ENCODE data around the gene SH3PXD2A.

Gene SH3PXD2A

DNA sequence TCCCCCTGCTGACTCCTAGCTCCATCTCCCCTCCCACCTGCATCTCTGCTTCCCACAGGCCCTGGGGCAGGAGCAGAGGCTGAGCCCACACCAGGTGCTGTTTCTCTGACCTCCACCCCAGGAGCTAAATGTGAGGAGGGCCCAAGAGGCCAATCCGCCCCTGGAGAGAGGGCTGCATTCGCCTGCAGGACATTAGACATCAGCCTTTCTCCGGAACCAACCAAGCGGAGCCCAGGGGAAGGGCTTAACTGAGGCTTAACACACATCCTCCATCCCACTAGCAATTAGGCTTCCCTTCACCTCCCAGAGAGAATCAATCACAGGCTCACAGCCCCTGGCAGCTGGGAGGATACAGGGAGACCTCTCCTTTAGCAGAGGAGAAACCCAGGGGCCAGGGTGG lies 50.5 kb downstream of the SH3PXD2A start:
- no peak for DNase-seq

- no peak for DNase-seq
Measured at GRCh38 chr10:103803941-103804340, 51.4 kb downstream of the SH3PXD2A start.

DNA sequence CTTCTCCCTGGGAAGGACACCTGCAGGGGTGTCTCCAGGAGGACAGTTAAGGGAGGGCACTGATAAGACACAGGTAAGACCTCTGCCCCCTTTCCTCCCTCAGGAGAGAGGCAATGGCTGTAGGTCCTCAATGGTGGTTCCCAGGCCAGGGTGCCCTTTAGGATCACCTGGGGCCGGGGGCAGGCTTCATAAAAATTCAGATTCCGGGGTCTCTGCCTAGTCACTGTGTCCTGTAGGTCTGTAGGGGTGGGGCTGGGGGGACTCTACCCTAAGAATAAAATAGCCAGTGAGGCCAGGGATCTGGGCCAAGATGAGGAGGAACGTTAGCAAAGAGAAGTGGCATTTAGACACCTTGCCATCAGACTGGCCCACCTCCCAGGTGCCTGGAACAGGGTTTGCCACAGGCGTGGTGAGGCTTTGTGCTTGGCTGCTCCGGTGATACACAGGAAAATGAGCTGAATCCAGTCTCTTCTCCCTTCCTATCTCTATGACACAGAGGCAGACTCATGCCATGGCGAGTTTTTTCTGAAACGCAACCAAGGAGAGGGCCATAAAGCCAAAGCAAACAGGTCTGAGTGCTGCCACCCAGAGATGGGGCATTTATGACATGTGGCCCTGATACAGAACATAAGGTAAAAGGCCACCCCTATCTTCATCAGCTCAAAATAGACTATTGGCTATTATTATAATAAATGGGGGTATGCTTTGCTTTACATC lies 52.6 kb downstream of the SH3PXD2A start:
- DNase-seq = no peak

DNA sequence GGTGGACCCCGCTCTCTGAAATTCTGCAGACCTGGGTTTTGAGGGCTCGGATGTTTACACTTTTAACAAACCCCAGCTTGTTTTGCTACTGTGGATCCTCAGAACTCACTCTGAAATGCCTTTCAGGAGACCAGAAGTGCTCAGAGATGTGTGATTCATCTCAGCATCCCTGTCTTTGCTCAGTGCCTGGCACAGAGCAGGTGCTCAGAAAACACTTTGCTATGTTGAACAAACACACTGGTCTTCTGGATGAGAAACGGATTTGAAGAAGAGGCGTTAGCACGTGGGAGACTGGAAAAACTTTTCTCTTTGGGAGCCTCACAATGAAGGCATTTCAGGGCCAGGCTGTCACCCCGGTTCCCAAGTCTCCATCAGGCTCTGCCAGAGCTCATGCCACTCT lies 53.3 kb downstream of the SH3PXD2A start:
- no peak for DNase-seq

DNA sequence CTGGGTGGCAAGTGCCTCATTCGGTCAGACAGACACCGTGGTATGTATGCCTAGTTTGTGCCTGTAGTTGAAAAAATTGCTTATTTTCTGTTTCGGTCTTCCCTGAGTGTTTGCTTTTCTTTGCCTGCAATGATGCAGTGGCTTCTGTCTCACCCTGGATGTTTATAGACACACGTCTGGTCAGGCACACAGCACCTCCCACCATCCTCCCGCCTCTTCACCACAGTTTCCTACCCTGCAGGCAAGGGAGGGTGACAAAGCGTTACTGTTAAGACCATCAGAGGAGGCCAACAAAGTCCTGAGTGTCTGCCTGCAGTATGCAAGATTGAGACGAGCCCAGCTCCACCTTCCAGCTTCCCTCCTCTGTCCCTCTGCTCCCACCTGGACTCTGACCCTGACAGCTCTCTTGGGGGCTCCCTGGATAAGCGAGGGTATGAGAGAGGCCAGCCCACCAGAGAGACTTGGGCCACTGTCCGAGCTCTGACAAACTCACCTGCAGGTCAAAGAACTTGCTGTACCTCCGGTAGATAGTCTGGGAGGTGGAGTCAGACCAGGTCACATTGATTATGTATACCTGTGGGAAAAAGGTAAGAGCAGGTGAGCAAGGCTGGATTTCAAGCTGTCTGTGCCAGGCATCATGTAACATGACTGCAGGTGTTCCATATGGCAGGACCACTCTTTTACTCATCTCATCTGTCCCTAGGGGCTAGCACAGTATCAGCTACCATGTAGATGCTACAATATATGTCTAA lies 54.4 kb downstream of the SH3PXD2A start:
- DNase-seq = peak in 1 of 4 experiments; percentile 4

DNA sequence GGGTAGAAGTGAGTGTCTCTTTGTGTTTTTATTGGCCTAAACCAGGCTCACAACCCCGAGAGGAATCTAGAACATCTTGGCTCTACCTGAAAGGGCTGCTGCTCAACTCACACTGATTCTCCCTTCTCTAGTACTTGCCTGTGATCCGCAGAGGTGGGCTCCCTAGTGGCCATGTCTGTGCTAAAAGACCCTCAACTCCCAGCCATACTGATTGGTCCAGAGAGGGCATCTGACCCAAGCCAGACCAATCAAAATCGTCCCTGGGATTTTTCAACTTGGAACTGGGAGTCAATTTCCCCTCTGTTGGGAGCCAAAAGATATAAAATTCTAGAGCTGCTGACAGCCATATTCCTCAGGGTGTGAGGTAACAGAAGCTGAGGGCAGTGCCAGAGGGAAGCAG lies 55.3 kb downstream of the SH3PXD2A start:
- DNase-seq = no peak

- DNase-seq = no peak
Measured at GRCh38 chr10:103799341-103799740, 56.0 kb downstream of the SH3PXD2A start.

- no peak for DNase-seq
Measured at GRCh38 chr10:103798511-103798910, 56.9 kb downstream of the SH3PXD2A start.

GRCh38 chr10:103797857-103798256 lies 57.5 kb downstream of the SH3PXD2A start:
- DNase-seq = no peak

GRCh38 chr10:103795634-103796270 lies 59.6 kb downstream of the SH3PXD2A start:
- DNase-seq = no peak

- no peak for DNase-seq
Measured at GRCh38 chr10:103794996-103795395, 60.4 kb downstream of the SH3PXD2A start.

- no peak for DNase-seq
Measured at GRCh38 chr10:103793920-103794883, 61.2 kb downstream of the SH3PXD2A start.

DNA sequence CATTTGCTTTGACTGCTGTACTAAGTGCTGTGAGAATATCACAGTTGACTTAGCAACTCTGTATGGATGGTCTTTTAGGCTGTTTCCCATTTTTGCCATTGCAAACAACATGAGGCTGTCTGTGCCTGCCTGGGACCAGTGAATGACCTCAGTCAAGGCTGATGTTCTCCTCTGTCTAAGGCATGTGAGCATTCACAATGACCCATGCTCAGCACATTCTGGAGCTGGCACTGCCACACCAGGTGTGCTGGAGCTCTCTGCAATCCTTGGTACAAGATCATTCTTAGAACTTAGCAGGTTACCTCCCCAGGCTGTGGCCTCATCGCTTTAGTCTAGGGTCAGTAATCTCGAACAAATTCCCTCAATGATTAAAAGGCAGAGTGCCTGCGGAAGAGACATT lies 61.9 kb downstream of the SH3PXD2A start:
- DNase-seq = no peak

GRCh38 chr10:103792547-103792946 lies 62.8 kb downstream of the SH3PXD2A start:
- no peak for DNase-seq

GRCh38 chr10:103791858-103792257 lies 63.5 kb downstream of the SH3PXD2A start:
- no peak for DNase-seq

DNA sequence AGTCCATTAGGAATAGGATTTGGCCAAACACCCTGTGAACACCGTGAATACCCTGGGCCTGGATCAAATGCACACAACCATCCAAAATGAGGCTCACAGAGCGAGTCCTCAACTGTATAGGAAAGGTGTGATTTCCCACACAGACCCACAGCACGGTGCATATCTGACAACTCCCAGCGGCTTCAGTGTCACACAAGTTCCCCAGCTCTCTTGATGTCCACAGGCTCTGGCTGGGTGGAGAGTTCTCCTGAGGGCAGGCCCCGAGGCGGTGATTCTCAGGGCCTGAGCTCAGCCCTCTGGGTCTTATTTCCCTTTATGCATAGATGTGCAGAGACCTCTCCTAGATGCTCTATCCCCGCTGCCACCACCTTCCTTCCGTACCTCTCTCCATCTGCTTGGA lies 64.1 kb downstream of the SH3PXD2A start:
- no peak for DNase-seq

GRCh38 chr10:103790580-103790979 lies 64.8 kb downstream of the SH3PXD2A start:
- no peak for DNase-seq

- no peak for DNase-seq
Measured at GRCh38 chr10:103789771-103790201, 65.6 kb downstream of the SH3PXD2A start.

DNA sequence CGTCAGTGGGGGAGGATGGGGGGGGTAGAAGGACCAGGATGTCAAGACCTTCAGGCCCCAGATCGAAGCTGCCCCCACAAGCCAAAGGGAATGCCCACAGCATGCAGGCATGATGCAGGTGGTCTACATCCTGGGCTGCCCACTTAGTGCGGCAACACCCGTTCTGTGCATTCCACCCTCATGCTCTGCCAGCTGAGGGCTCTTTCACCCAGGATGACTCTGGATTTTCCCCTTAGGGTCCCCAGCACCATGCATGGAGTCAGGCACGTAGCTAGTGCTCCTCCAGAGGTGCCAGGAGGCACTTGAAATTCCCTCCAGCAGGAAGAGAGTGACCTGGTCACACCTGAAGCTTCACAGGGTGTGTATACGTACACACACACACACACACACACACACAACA lies 66.2 kb downstream of the SH3PXD2A start:
- DNase-seq = no peak

- no peak for DNase-seq
Measured at GRCh38 chr10:103787331-103787730, 68.0 kb downstream of the SH3PXD2A start.

DNA sequence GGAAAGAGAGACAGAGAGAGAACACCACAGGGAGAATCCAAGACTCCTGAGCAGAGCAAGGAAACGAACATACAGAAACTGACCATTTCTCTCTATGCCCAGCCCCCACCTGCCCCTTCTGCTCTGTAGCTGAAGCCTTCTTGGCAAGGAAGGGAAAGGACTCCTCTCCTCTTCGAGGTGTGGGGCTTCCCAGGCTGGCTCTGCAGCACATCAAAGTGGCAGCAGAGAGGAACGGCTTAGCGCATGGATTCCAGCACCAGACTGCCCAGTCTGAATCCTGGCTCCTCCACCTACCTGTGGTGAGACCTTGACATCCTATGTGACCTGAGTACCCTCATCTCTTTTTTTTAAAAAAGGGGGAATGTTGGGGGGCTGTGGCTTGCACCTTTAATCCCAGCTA lies 69.4 kb downstream of the SH3PXD2A start:
- no peak for DNase-seq

DNA sequence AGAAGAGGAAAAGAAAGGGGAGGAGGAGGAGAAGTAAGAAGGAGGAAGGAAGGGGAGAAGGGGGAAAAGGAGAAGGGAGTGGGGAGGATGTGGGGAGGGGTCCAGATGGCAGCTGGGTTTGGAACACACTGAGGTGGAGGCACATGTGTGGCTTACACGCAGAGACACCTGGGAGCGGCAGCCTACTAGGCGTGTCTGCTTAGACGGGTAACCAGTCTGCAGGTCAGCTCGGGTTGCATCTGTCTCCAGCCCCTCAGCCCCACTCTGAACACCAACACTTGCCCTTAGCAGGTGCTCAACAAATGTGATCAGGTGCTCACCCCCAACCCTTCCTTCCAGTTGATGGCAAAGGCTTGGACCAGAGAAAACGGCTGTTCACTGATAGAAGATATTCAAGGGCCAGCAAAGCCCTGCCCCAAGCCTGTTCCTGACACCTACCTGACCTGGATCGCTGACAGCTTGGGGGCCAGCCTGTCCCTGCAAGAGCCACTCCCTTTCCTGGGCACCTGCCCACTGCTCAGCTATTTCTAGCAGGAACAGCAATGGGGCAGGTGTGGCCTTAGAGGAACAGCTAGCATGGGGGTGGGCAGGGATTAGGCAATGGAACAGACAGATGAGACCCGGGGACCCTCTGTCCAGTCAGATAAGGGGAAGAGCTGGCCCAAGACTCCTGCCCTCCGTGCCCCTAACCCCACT lies 70.5 kb downstream of the SH3PXD2A start:
- DNase-seq = no peak
